Endometrial microvascular endothelial cells (primary cell): ENCODE measurements around the gene DRG1. TPM values are rescaled to one million over a fixed set of nuclear protein-coding genes. Genes with fewer than 3 reads are reported as not detected.

Experiments used
- total RNA-seq: library from RNA; depleted of rRNA; stranded (reverse); fragments of >200 nt; gene quantifications from one replicate; pipeline ENCODE4 v1.2.3, GENCODE V29; 2015; ENCODE audit errors: inconsistent ontology term

DRG1 gene
- total RNA-seq, 1 donor from 2014 or later, result 77.0 TPM

Other genes with a start within 250 kb of the DRG1 start
- gene RNF185, start 239.4 kb upstream of the DRG1 start, total RNA-seq, result 21.0 TPM
- gene LIMK2, start 187.3 kb upstream of the DRG1 start, total RNA-seq, result 45.4 TPM
- 11.3 TPM for gene PIK3IP1, start 107.1 kb upstream of the DRG1 start, total RNA-seq
- 21.3 TPM for gene PATZ1, start 53.3 kb upstream of the DRG1 start, total RNA-seq
- gene EIF4ENIF1, start 90.2 kb downstream of the DRG1 start, total RNA-seq, result 8.6 TPM
- 20.3 TPM for gene SFI1, start 96.9 kb downstream of the DRG1 start, total RNA-seq